ENCODE data around the gene KIF26A.

DNA sequence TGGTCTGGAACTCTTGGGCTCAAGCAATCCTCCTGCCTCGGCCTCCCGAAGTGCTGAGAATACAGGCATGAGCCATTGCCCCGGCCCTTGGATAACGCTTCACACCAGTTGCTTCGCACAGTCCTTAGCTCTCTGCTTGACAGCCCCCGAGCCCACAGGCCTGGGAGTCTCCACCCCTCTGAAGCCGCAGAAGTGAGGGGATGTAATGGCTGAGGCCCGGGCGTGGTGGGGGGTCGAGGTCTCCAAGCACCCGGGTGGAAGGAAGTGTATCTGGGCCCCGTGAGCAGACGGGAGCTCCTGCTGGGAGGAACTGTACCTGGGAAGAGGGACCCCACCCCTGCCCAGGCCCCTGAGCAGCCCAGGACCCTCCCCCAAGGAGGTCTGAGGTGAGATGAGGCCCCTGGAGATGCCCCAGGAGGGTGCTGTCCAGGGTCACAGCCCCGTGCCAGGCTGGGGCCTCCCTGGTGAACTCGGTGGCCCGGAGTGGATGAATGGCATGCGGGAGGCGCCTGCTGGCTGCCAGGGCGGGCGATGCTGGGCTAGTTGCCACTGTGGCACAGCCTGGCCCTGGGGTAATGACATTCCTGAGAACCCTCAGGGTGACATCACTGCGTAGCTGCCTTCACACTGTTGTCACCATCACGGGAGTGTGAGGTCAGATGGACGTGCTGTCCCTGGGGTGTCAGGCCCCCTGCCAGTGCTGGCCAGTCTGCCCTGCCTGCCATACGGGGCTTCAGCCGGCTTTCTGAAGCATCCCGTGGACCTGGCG lies 48.9 kb downstream of the KIF26A start:
- TF ChIP-seq, protein P1, sequence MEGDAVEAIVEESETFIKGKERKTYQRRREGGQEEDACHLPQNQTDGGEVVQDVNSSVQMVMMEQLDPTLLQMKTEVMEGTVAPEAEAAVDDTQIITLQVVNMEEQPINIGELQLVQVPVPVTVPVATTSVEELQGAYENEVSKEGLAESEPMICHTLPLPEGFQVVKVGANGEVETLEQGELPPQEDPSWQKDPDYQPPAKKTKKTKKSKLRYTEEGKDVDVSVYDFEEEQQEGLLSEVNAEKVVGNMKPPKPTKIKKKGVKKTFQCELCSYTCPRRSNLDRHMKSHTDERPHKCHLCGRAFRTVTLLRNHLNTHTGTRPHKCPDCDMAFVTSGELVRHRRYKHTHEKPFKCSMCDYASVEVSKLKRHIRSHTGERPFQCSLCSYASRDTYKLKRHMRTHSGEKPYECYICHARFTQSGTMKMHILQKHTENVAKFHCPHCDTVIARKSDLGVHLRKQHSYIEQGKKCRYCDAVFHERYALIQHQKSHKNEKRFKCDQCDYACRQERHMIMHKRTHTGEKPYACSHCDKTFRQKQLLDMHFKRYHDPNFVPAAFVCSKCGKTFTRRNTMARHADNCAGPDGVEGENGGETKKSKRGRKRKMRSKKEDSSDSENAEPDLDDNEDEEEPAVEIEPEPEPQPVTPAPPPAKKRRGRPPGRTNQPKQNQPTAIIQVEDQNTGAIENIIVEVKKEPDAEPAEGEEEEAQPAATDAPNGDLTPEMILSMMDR (IDR thresholded peaks at IDR 0.05), result no peak
- TF ChIP-seq POLR2A (IDR thresholded peaks at IDR 0.05; ENCODE audit: low read depth) (no peak), EP300 (IDR thresholded peaks at IDR 0.05) (no peak)

All from esophagus muscularis mucosa (tissue), 4 donors.